HG03342 (cell line): ENCODE results near the gene UTP11.

Source experiments
- ATAC-seq: cut with Tn5 transposase; IDR thresholded peaks from one replicate; pipeline ENCODE4 v1.9.1; 2021; ENCODE audit warnings: mild to moderate bottlenecking, moderate library complexity; ENCODE audit not compliant: unreplicated experiment

UTP11 gene

DNA sequence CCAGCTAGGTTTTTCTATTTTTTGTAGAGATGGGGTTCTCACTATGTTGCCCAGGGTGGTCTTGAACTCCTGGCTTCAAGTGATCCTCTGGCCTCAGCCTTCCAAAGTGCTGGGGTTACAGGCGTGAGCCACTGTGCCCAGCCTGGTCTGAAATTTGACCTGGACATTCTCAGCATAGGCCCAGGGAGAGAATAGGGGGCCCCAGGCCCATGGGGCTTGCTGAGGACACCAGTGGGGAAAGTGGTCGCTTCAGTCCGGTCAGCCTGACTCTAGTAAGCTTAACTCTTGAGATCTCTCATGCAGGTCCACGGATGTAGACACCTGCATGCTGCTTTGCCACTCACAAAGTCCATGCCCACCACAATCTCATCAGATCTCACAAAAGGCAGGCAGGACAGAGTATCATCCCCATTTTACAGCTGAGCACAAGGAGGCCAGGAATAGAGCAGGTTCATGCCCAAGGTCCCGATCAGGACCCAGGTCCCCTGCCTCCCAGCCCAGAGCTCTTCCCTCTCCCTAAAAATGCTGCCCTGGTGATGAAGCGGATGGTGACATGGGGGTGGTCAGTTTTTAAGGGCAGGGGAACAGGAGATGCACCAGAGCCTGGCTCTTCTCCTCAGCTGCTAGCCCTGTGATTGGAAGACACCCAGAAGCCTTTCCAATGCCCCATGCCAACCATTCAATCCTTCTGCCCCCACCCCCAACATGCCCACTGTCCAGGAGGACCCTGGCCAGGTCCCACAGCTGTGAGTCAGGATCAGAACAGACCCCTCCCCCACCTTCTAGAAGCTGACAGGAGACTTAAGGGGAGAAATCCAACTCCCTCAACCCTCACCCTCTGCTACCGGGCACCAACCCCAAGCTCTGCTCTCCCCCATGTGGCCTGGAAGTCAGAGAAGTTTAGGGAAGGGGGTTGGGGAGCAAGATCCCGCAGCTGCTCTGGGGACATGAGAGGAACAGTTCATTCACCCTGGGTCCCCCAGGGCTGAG is 9.0 kb upstream of the UTP11 start:
- no peak for ATAC-seq

DNA sequence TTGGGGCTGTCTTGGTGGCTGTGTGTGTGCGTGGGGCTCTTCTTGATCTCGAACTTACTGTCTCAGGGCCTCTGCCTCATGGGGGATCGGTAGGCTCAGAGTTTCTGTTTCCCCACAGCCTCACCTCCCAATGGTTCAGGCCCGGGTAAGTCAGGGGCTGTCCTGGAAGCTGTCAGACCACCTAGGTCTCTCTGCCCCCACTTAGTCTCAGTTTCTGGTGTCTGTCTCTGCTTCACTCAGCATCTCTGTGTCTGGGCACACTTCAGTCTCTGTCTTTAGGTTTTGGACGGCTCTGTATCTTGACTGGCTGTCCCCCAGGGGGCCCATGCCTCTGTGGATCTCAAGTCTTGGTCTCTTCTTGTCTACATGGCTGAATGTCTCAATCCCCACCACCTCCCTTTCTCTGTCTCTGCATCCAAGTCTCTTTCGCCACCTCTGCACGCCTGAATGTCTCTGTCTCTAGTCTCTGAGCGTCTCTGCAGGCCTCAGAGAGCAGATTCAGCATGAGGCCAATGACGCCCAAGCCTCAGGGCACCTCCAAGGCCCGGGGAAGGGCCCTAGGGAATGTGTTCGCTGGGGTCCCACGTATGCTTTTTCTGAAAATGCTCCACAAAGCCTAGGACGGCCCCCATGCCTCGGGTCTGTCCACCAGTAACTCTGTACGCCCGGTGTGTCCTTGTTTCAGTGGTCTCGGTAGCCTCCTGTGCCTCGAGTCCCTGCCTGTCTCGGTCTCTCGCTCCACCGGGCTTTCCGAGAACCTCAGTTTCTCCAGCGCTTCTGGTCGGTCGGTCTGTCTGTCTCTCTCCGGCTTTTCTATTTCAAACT is 8.0 kb upstream of the UTP11 start:
- ATAC-seq, result peak; percentile 15

DNA sequence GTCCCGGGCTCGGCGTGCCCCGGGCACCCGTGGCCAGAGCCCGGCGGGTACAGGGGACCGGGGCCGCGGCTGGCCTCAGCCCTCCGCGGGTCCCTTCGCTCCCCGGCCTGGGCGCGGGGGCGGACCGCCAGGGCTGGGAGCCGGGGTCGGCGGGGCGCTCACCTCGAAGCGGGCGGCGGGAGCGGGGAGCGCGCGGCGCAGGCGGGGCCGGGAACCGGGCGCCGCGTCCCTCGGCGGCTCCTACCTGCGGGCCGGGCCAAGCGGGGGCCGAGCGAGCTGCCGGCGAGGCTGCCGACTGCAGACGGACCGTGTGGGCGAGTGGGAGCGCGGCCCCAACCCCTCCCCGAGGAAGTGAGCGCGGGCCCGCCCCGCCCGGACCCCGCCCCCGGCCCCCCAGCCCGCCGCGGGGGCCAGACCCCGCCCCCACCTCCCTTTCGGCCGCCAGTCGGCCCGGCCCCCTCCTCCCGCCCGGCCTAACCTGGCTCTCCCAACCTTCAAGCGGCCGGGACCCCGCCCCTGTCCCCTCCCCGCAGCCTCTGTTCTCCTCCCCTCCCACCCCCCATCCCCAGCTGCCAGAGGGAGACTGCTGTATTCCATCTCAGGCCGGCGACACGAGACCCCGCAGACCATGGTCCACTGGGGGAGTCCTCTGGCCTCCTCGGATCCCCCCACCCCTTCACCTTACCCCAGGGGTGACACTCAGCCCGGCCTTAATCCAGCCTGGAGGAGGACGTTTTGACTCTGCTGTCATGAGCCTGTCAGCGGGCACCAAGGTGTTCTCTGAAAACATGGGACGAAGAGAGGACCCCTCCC is 7.1 kb upstream of the UTP11 start, which contains the start of gene FHL3:
Gene FHL3 (minus strand): TSS at position 320 of the 813 bp plus-strand sequence. CDS start 6,102 bp downstream, outside the sequence.
- ATAC-seq, result peak; percentile 40

DNA sequence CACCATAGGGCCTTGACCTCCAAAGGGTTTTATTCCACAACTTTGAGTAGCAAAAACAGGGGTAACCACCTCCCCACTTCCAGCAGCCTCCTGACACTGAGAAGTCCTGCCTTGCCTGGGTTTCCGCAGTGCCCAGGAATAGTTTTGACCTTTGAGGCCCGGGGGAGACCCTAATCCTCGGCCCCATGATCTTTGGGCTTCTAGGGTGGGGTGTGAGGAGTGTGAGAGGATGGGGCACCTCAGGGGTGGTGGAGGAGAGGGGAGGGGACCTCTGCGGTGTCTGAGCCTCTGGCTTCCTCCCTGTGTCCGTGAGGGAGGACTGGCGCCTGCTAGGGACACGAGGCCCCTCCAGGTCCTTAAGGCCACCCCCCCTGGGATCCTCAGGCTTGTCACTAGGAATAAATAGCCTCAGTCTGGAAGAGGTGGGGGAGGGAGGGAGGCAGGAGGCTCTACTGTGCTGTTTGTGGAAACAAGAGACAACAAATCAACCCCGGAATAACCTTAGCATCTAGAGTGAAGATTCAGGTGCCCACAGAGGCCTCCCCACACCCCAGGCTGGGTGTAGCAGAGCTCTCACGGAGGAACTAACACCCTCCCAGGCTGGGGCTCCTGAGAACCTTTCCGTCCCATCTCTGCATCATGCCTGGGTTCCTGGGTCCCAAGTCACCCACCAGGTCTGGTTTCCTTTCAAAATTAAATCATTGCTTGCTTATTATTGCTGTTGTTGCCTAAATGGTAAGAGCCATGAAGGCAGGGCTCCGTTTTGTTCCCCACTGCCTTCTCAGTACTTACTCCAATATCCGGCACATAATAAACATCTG is 6.3 kb upstream of the UTP11 start:
- no peak for ATAC-seq

DNA sequence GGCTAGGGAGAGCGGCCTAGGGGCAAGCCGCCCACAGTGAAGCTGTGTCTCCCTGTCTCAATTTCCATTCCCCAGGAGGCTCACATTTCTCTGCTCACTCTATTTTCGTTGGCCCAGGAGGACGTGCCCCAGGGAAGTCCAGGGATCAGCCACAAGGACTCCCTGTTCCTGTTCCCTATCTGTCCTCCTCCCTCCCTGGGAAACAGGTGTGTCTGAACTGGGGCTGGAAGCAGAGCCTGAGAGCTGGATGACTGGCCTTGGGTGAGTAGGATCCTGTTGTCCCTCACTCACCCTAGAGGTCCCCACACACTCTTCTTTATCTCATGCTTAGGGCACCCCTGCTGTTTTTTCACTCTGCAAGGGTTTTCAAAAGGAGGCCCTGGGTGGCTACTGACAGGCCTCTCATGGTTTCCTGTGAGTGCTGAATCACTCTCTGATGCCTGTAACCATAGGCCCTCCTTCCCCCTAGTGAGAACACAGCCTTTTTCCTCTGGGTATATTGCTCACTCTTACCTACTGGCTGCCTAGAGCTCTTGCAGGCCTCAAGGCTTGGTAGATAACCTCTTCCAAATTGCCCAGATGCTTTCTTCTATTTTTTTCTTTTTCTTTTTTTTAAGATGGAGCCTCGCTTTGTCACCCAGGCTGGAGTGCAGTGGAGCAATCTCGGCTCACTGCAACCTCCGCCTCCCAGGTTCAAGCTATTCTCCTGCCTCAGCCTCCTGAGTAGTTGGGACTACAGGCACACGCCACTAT is 3.3 kb upstream of the UTP11 start:
- no peak for ATAC-seq

DNA sequence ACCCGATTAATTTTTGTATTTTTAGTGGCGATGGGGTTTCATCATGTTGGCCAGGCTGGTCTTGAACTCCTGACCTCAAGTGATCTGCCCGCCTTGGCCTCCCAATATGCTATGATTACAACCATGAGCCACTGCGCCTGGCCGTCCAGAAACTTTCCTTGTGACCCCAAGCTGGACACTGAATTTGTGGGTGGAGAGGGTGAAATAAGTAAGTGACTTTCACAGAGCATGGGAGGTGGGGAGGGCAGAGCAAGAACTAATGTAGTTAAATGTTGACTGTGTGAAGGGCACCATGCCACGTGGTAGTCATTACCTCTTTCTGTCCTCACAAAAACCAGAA is 2.7 kb upstream of the UTP11 start:
- no peak for ATAC-seq

DNA sequence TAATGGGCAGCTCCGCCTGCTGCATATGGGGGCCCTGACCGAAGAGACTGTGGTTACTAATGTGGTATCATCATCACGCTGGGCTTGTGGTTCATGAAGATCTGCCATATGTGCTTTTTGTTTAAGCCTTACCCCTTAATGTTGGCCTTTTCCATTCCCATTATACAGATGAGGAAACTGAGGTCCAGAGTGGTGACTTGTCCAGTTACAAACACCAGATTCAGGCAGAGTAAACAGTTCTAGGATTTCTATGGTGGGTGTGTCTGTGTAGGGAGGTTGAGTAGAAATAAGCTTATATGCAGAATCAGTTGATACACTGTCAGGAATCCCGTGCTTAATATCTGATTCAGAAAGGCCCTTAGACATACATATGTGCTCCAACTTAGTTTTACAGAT is 691 bp downstream of the UTP11 start:
- ATAC-seq, result no peak

DNA sequence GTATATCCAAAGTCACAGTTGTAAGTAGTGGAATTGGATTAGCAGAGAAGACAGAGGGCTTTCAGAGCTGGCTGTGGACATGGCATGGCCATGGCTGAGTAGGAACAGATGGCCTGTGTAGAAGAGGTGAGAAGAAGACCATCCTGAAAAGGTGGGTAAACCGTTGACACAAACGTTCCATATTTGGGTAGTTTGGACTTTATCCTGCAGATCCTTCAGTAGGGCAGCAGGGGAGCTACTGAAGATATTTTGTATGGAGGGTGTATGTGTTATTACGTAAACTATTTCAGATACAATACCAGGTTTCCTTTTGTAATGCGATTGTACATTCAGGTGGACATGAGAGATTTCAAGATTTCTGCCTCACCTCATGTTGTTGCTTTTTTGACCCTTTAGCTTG is 1.6 kb downstream of the UTP11 start:
- no peak for ATAC-seq

DNA sequence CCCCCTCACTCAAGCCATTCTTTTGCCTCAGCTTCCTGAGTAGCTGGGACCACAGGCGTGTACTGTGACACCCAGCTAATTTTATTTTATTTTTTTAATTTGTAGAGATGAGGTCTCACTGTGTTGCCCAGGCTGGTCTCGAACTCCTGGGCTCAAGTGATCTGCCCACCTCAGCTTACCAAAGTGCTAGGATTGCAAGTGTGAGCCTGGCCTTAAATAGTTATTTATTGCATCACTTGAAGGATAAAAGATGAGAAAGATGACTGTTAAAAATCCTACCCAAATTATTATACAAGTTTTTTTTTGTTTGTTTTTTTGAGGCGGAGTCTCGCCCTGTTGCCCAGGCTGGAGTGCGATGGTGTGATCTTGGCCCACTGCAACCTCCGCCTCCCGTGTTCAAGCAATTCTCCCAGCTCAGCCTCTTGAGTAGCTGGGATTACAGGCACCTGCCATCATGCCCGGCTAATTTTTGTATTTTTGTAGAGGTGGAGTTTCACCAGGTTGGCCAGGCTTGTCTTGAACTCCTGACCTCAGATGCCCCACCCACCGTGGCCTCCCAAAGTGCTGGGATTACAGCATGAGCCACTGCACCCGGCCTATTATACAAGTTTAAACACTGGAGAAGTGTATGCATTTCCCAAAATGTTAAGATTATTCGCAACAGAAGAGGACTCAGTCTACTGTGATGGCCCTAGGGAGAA is 2.3 kb downstream of the UTP11 start:
- ATAC-seq, result no peak

DNA sequence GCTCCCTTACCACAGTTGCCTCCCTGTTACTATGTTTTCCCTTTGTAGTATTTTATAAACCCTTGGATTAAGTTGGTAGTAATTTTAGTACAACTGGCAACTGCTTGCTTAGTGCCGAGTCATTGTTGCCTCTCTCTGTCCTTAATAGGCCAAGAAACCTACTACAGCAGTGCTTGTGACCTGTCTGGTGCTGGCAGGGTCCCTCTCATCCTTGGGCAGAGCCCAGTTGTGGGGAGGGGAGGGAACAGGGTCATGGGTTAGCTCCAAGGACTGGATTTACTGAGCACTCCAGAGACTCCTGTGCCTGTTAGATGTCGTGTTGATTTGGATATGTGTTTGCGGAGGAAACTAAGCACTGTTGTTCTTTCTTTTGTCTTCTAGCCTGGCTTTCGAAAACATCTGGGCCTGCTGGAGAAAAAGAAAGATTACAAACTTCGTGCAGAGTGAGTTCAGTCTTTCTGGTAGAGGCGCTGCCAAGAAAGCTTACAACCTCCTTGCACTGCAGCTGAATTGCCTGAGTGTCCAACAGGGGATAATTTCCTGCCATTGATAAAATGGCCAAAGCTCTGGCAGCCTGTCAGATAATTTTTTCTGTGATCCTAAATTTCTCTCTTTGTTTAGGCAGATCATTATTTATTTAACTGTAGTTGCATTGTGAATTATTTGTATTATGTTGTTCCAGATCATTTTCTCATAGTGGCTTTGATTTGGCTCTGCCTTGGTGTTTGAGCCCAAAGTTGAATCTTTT is 3.6 kb downstream of the UTP11 start:
- ATAC-seq, result no peak

DNA sequence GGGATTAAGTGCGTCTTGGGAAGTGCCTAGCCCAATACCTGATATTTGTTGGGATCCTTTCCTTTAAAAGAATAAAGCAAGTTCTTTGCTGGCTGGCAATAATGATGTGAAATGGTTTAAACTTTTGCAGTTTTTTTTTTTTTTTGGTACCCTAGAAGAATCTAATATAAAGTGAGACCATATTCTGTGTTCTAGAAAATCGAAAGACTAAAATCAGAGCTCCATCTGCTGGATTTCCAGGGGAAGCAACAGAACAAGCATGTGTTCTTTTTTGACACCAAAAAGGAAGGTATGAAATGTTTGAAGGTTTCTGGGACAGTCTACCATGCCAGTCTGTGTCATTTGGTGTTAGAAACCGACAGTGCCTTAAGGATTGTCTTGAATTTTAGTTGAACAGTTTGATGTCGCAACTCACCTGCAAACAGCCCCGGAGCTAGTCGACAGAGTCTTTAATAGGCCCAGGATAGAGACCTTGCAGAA is 6.4 kb downstream of the UTP11 start:
- no peak for ATAC-seq

DNA sequence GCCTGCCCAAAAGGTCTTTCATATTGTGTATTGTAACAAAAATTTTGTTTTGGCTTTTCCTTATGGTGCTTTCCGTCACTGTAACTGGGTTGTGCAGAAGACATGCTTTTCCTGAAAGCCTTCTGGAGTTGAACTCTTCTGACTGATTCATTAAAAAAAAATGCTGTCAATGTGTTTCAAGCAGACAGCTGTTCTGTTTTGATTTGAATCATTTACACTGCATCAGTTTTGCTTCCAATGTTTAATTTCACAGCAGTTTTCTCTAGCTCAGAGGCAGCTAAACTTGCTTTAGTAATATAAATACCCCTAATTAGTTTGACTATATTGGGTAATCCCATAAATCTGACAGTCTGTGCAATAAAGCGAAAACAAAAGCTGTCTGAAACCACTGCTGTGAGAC is 7.9 kb downstream of the UTP11 start:
- ATAC-seq, result no peak

DNA sequence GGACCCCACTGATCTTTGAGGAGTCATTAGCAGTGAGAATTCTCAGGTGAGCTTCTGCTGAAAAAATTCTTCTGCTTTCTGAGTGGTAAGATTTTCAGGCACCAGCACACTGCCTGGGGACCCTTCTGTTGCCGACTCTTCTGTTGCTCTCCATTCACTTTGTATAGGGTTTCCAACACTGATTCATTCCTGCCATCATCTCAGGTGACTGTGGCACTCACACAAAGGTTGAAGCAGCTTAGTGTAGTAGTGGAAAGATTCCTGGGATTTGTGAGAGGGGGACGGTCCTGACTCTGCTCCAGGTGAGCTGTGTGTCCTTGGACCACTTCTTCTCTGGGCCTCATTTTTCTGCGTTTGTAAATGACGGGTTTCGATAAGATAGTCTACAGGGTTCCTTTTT is 9.4 kb downstream of the UTP11 start:
- ATAC-seq, result no peak

DNA sequence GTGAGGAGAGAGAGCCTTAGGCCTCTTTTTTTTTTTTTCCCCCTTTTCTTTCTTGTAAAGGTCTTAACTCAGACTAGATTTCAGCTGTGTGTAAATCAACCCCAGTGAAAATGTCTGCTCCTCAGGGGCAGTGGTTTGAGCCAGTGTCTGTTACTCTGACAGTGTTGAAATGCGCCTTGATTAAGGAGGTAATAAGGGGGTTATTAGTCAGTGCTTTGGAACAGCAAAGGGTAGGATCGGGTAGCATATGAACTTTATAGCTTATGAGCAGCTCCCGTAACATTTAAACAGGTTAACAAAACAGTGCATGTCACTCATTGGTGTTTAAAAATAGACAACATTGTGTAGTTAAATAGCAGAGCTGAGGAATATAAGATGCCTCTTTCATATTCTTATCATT is 10.3 kb downstream of the UTP11 start:
- ATAC-seq, result no peak

DNA sequence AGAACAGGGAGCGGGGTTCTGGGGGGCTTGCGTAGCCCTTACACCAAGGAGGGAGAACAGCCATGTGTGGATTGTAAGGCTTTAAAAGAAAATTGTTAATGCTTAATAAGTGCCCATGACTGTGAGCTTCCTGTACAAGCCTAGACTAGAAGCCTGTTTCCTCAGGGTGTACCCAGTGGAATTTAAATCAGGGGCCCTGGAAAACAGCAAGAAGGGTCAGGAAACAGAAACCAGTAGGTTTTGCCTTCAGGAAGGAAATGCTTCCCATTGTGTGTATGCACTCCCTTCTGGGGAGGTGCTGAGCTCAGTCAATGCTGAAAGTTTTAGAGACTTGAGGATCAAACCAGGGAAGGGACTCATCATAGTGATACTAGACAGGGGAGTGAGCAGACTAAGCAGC is 12.7 kb downstream of the UTP11 start:
- ATAC-seq, result no peak

DNA sequence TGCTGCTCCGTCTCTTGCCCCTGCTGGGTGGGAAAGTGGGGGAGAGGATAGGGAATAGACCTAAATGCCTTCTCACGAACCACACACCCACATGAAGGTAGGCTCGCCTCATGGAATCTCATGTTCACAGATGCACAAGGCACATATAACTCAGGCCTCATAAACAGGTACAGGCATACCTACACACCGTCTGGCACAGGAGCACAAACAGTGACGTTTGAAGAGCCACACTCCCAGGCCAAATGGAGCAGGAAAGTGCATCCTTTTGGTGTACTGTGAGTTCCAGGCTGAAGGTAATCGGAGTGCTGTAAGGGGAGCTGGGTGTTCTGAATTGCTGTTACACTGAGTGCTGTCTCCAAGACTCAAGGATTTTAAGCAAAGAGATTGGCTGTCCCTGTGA is 13.1 kb downstream of the UTP11 start:
- no peak for ATAC-seq

DNA sequence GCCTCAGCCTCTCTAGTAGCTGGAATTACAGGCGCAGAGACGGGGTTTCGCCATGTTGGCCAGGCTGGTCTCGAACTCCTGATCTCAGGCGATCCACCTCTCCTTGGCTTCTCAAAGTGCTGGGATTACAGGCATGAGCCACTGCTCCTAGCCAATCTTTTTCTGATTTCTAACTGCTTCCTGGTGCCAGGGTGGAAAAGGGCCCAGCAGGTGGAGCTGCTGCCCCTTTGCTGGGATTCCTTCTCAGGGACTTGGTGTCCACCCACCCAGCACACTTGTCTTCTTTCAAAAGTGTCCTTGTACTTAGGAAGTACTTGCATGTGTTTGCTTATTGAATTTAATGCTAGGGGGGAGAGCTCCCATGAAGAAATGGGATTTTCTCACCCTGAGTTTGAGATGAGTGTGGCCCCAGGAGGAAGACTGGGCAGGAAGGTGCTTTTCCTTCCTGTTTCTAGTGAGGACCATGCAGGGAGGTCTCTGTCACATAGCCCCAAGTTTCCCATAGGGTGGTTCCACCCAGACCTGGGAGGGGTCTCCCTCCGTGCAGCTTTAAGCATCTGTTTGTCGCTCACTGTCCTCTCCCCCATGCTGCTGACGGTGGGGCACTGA is 14.2 kb downstream of the UTP11 start:
- no peak for ATAC-seq
